ENCODE measurements around the gene MOB3A.

The MOB3A gene

GRCh38 chr19:2123682-2124387 is 27.7 kb upstream of the MOB3A start:
- no peak for DNase-seq

GRCh38 chr19:2122982-2123381 is 26.9 kb upstream of the MOB3A start:
- DNase-seq, result no peak

- no peak for DNase-seq
Measured at GRCh38 chr19:2122251-2122650, 26.1 kb upstream of the MOB3A start.

GRCh38 chr19:2121416-2122051 is 25.4 kb upstream of the MOB3A start:
- no peak for DNase-seq

- no peak for DNase-seq
Measured at GRCh38 chr19:2120821-2121220, 24.7 kb upstream of the MOB3A start.

GRCh38 chr19:2119921-2120785 is 24.0 kb upstream of the MOB3A start:
- no peak for DNase-seq

- DNase-seq, result no peak
Measured at GRCh38 chr19:2118438-2118837, 22.3 kb upstream of the MOB3A start.

GRCh38 chr19:2117215-2117960 is 21.3 kb upstream of the MOB3A start:
- DNase-seq, result no peak

GRCh38 chr19:2116507-2116906 is 20.4 kb upstream of the MOB3A start:
- DNase-seq, result no peak

- no peak for DNase-seq
Measured at GRCh38 chr19:2115911-2116426, 19.8 kb upstream of the MOB3A start.

GRCh38 chr19:2115324-2115723 is 19.2 kb upstream of the MOB3A start:
- DNase-seq, result no peak

GRCh38 chr19:2114821-2115220 is 18.7 kb upstream of the MOB3A start:
- no peak for DNase-seq

GRCh38 chr19:2114218-2114617 is 18.1 kb upstream of the MOB3A start:
- no peak for DNase-seq

- DNase-seq, result no peak
Measured at GRCh38 chr19:2113439-2114211, 17.5 kb upstream of the MOB3A start.

GRCh38 chr19:2112516-2113320 is 16.6 kb upstream of the MOB3A start:
- DNase-seq, result no peak

GRCh38 chr19:2111886-2112285 is 15.8 kb upstream of the MOB3A start:
- DNase-seq, result no peak

GRCh38 chr19:2111425-2111824 is 15.3 kb upstream of the MOB3A start:
- no peak for DNase-seq

GRCh38 chr19:2110822-2111221 is 14.7 kb upstream of the MOB3A start:
- no peak for DNase-seq

- DNase-seq, result no peak
Measured at GRCh38 chr19:2109046-2109864, 13.1 kb upstream of the MOB3A start.
